Activated T-cell treated with anti-CD3 and anti-CD28 coated beads for 24 hours (primary cell): ENCODE data around the gene ATP5PB.

Source experiments
- DNase-seq: peaks from one replicate; pipeline ENCODE4 v3.0.0-alpha.2; 2020; ENCODE audit warnings: low read depth

ATP5PB gene

GRCh38 chr1:111507411-111508201, 58.3 kb downstream of the ATP5PB start:
- DNase-seq = peak; percentile 44

GRCh38 chr1:111509997-111510375, 60.7 kb downstream of the ATP5PB start:
- DNase-seq = no peak

GRCh38 chr1:111511370-111511769, 62.1 kb downstream of the ATP5PB start:
- no peak for DNase-seq
